ENCODE measurements around the gene MAVS. TPM values are rescaled to one million over a fixed set of nuclear protein-coding genes. Genes with fewer than 3 reads are reported as not detected.

The MAVS gene
- total and polyA plus RNA-seq, 9 of the 15 experiments (the other 6 are each of a cell fraction or from before 2014, with no cell fraction given): 1.6 to 22.0 (median 11.3) TPM

DNA sequence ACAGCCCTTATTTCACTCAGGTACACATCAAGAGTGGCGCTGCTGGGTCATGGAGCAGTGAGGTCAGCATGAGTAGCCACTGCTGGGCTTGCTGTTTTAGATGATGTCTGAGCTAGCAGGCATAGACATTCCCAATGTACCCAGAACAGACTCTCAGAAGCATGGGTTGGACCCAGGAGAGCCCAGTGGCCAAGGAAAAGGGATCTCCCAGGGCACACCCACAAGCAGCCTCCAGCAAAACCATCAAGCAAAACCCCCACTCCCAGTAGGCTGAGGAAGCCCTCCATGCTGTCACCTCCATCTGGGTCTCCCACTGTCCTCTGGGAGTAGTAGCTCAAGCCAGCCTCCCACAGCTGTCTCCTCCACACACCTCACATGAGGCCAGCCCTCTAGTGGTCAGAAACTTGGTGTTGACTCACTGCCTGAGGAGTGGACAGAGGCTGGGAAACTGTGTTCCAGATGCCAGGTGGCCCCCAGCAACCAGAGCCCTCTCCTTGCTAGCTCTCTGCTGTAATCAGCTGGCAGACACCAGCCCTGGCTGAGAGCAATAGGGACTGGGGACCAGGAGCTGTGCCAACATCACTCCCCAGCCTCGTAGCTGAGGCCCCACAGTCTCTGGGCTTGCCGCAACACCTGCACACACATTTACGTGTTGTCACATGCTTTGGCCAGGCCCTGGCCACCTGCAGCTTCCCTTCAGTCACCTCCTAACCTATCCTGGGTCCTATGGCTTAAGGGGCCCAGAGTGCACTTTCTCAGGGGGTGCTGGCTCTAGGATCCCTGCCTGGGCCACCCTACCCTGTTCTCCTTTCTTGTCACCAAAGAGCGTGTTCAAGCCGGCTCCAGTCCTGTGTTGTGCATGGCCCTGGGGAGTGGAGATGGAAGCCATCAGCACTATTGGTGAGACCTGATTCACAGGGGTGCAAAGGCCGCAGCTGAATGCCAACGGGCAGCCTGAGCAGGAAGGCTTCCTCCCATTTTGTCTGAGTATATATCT is 28.2 kb upstream of the MAVS start (continued):
- TF ChIP-seq, protein P1, sequence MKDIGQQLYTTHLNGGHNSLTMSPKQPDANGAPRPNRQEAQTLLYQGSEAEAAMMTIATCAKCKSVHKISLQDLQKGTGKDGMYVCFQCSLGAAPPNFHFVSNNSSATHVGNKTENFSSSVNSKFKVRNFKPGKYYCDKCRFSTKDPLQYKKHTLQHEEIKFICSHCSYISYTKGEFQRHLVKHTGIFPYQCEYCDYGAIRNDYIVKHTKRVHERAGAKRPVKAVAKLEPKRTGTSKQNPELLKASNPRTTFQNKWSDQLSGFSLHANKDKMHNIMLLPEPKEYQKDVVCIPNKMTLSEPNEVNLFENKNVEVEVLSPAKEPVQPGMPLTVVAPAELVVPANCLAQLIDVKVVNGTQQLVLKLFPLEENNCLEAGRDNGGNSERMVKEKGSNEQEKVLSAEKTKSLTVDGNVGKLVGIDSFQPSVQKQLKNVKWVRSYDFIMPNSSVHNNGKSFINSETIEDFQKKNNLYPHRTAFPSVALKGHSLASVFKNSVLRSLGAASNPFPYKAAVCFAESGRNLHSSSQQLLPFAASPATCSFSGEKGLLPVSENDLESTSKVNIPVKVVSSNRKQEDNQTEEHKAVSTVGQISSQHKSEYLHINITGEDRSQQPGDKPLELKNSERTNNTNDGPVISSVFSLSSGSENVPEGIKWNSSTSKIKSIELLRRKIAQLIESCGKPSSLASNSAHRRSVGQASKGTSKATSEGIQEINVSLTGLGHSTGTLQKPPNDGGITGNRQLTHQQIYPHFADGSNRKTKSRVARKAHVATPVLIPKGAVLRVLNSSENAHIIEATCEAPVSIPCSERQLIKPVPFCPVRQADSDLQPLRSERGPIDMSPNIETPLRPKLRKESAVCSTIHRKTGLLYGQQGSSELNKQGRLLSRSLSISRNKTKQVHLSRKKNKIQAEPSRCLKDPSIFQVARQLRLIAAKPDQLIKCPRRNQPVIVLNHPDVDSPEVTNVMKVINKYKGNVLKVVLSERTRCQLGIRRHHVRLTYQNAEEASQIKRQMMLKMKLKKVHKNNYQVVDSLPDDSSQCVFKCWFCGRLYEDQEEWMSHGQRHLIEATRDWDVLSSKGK (CRISPR knock-in tag; IDR thresholded peaks at IDR 0.05): no peak
- TF ChIP-seq, protein P2, sequence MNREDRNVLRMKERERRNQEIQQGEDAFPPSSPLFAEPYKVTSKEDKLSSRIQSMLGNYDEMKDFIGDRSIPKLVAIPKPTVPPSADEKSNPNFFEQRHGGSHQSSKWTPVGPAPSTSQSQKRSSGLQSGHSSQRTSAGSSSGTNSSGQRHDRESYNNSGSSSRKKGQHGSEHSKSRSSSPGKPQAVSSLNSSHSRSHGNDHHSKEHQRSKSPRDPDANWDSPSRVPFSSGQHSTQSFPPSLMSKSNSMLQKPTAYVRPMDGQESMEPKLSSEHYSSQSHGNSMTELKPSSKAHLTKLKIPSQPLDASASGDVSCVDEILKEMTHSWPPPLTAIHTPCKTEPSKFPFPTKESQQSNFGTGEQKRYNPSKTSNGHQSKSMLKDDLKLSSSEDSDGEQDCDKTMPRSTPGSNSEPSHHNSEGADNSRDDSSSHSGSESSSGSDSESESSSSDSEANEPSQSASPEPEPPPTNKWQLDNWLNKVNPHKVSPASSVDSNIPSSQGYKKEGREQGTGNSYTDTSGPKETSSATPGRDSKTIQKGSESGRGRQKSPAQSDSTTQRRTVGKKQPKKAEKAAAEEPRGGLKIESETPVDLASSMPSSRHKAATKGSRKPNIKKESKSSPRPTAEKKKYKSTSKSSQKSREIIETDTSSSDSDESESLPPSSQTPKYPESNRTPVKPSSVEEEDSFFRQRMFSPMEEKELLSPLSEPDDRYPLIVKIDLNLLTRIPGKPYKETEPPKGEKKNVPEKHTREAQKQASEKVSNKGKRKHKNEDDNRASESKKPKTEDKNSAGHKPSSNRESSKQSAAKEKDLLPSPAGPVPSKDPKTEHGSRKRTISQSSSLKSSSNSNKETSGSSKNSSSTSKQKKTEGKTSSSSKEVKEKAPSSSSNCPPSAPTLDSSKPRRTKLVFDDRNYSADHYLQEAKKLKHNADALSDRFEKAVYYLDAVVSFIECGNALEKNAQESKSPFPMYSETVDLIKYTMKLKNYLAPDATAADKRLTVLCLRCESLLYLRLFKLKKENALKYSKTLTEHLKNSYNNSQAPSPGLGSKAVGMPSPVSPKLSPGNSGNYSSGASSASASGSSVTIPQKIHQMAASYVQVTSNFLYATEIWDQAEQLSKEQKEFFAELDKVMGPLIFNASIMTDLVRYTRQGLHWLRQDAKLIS (CRISPR knock-in tag; IDR thresholded peaks at IDR 0.05): no peak
- peak in 1 of 3 experiments; percentile 24 for TF ChIP-seq YY1 (IDR thresholded peaks at IDR 0.05; ENCODE audit: borderline replicate concordance in 1 of 3, control insufficient read depth in 1 of 3, extremely low read depth in 1 of 3, insufficient read depth in 3 of 3, insufficient read length in 1 of 3, insufficient replicate concordance in 2 of 3, low read depth in 1 of 3, low read length in 2 of 3)
- TF ChIP-seq JUN (IDR thresholded peaks at IDR 0.05; ENCODE audit: borderline replicate concordance, low read depth, low read length): 0 out of 2 replicates have a peak, but pooled peaks have one; percentile 19
- TF ChIP-seq JUN (CRISPR knock-in tag; IDR thresholded peaks at IDR 0.05; ENCODE audit: borderline replicate concordance): no peak
- TF ChIP-seq SMAD4 (CRISPR knock-in tag; conservative IDR thresholded peaks at IDR 0.05): 0 out of 2 replicates have a peak, but pooled peaks have one; percentile 32
- no peak for TF ChIP-seq E2F3 (CRISPR knock-in tag; IDR thresholded peaks at IDR 0.05)
- TF ChIP-seq, protein P3, sequence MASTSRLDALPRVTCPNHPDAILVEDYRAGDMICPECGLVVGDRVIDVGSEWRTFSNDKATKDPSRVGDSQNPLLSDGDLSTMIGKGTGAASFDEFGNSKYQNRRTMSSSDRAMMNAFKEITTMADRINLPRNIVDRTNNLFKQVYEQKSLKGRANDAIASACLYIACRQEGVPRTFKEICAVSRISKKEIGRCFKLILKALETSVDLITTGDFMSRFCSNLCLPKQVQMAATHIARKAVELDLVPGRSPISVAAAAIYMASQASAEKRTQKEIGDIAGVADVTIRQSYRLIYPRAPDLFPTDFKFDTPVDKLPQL (IDR thresholded peaks at IDR 0.05; ENCODE audit: extremely low read depth, insufficient read length): no peak
- TF ChIP-seq MCM3 (IDR thresholded peaks at IDR 0.05): no peak
- TF ChIP-seq SAFB (IDR thresholded peaks at IDR 0.05; ENCODE audit: borderline replicate concordance, low read depth, low read length): no peak
- no peak for TF ChIP-seq GABPA (tag; conservative IDR thresholded peaks at IDR 0.05; ENCODE audit: low read depth)
- TF ChIP-seq ZNF778 (CRISPR knock-in tag; IDR thresholded peaks at IDR 0.05): no peak
- TF ChIP-seq ZFPM2 (CRISPR knock-in tag; IDR thresholded peaks at IDR 0.05): no peak
- TF ChIP-seq MYC (IDR thresholded peaks at IDR 0.05; ENCODE audit: low read depth, low read length): peak; percentile 70; the same call in 1 of the 2 replicates
- TF ChIP-seq MYC (CRISPR knock-in tag; IDR thresholded peaks at IDR 0.05; ENCODE audit: borderline replicate concordance, low read depth): no peak
- TF ChIP-seq ZNF324 (CRISPR knock-in tag; IDR thresholded peaks at IDR 0.05): no peak
- no peak for TF ChIP-seq DLX4 (CRISPR knock-in tag; IDR thresholded peaks at IDR 0.05)
